Measurements from ENCODE around the gene PCDHGA12.
"Not testable (repeated sequence)": the region's sequence is repeated elsewhere in the genome, so short reads cannot be mapped to it uniquely, and the experiment has no call there.

PCDHGA12 gene

GRCh38 chr5:141402553-141403243 lies 27.6 kb upstream of the PCDHGA12 start, which contains the start of gene PCDHGA9:
Gene PCDHGA9, plus strand, starts transcription at chr5:141402778. Its CDS starts 175 bp downstream, at chr5:141402953.
- H3K36me3 ChIP-seq (ENCODE audit: low read depth) = peaks cover 14% of the 10 kb centered on the region
- H3K4me1 ChIP-seq (ENCODE audit: insufficient read depth, poor library complexity, severe bottlenecking) = peaks cover 3% of the 10 kb centered on the region
- H3K27me3 ChIP-seq (ENCODE audit: insufficient read depth, poor library complexity, severe bottlenecking) = peaks cover 16% of the 10 kb centered on the region
- no peak for DNase-seq (ENCODE audit: low spot score)
- peaks cover 31% of the 10 kb centered on the region for H3K9me3 ChIP-seq (ENCODE audit: severe bottlenecking)
- peak within 1 kb of the TSS; percentile 20 for H3K4me3 ChIP-seq (ENCODE audit: severe bottlenecking)
- TF ChIP-seq CTCF (IDR thresholded peaks at IDR 0.05; ENCODE audit: poor library complexity, severe bottlenecking) = peak; percentile 53
- ATAC-seq (ENCODE audit: low read depth) = peak; percentile 42; the same call in 1 of the 3 replicates
- no peak within 1 kb of the TSS for H3K27ac ChIP-seq (ENCODE audit: poor library complexity, severe bottlenecking)

- TF ChIP-seq CTCF (IDR thresholded peaks at IDR 0.05; ENCODE audit: poor library complexity, severe bottlenecking) = no peak
Observed at GRCh38 chr5:141403387-141403786, 26.9 kb upstream of the PCDHGA12 start.

GRCh38 chr5:141407790-141408505 lies 22.4 kb upstream of the PCDHGA12 start, which contains the start of gene PCDHGB6:
Gene PCDHGB6, plus strand, starts transcription at chr5:141408021. Its CDS starts 182 bp downstream, at chr5:141408203.
- ATAC-seq (ENCODE audit: low read depth) = peak; percentile 73; the same call in 2 of the 3 replicates
- not testable (repeated sequence) for DNase-seq (ENCODE audit: low spot score)

More at GRCh38 chr5:141403387-141403786, 26.9 kb upstream of the PCDHGA12 start:
- DNase-seq (ENCODE audit: low spot score) (no peak), ATAC-seq (ENCODE audit: low read depth) (no peak)
- Histone ChIP-seq H3K4me3 (ENCODE audit: severe bottlenecking) (no peak overlapping the region), H3K27me3 (ENCODE audit: insufficient read depth, poor library complexity, severe bottlenecking) (peaks cover 16% of the 10 kb centered on the region), H3K36me3 (ENCODE audit: low read depth) (peaks cover 14% of the 10 kb centered on the region), H3K27ac (ENCODE audit: poor library complexity, severe bottlenecking) (no peak overlapping the region), H3K4me1 (ENCODE audit: insufficient read depth, poor library complexity, severe bottlenecking) (peaks cover 3% of the 10 kb centered on the region), H3K9me3 (ENCODE audit: severe bottlenecking) (peaks cover 33% of the 10 kb centered on the region)

GRCh38 chr5:141409598-141410306 lies 20.6 kb upstream of the PCDHGA12 start:
- Histone ChIP-seq H3K4me1 (ENCODE audit: insufficient read depth, poor library complexity, severe bottlenecking) (peaks cover 3% of the 10 kb centered on the region), H3K27me3 (ENCODE audit: insufficient read depth, poor library complexity, severe bottlenecking) (peaks cover 4% of the 10 kb centered on the region), H3K36me3 (ENCODE audit: low read depth) (no peaks in the 10 kb centered on the region), H3K4me3 (ENCODE audit: severe bottlenecking) (no peak overlapping the region), H3K9me3 (ENCODE audit: severe bottlenecking) (peaks cover 32% of the 10 kb centered on the region), H3K27ac (ENCODE audit: poor library complexity, severe bottlenecking) (no peak overlapping the region)
- TF ChIP-seq CTCF (IDR thresholded peaks at IDR 0.05; ENCODE audit: poor library complexity, severe bottlenecking) = no peak
- no peak for DNase-seq (ENCODE audit: low spot score)
- no peak for ATAC-seq (ENCODE audit: low read depth)

More at GRCh38 chr5:141407790-141408505, 22.4 kb upstream of the PCDHGA12 start, which contains the start of gene PCDHGB6:
- peak within 1 kb of the TSS; percentile 9 for H3K4me3 ChIP-seq (ENCODE audit: severe bottlenecking)
- not testable (repeated sequence) for H3K4me1 ChIP-seq (ENCODE audit: insufficient read depth, poor library complexity, severe bottlenecking); H3K27me3 ChIP-seq (ENCODE audit: insufficient read depth, poor library complexity, severe bottlenecking); H3K27ac ChIP-seq (ENCODE audit: poor library complexity, severe bottlenecking); H3K36me3 ChIP-seq (ENCODE audit: low read depth)
- peaks cover 21% of the 10 kb centered on the region for H3K9me3 ChIP-seq (ENCODE audit: severe bottlenecking)
- TF ChIP-seq CTCF (IDR thresholded peaks at IDR 0.05; ENCODE audit: poor library complexity, severe bottlenecking) = peak; percentile 60
